AG04450 (cell line): Measurements from ENCODE around the gene TMEM131L. TPM values are rescaled to one million over a fixed set of nuclear protein-coding genes. Genes with fewer than 3 reads are reported as not detected.

Source experiments
- CTCF ChIA-PET: fragments of 300-600, 350-600 bp; formaldehyde crosslinking; extraction: SDS; loops from one replicate; lab custom pipeline; 2022; ENCODE audit warnings: antibody characterized with exemption, inconsistent platforms; lab: Charles Lee
- POLR2A ChIA-PET: fragments of 350-600 bp; formaldehyde crosslinking; extraction: SDS; loops from one replicate; lab custom pipeline; 2021; ENCODE audit warnings: antibody characterized with exemption, inconsistent platforms; lab: Yijun Ruan, JAX
- DNase-seq: peaks from one replicate; pipeline ENCODE4 v3.0.0-alpha.2; 2011; ENCODE audit warnings: low read depth, low spot score
- H3K27ac ChIP-seq: one replicate; pipeline ENCODE4 v1.5.1; 2012; ENCODE audit warnings: low read depth, low read length, control low read depth
- H3K27me3 ChIP-seq: one replicate; pipeline ENCODE4 v1.6.0; 2012; ENCODE audit warnings: low read length; ENCODE audit not compliant: control insufficient read depth, insufficient read depth
- H3K4me3 ChIP-seq: 2 replicates; pipeline ENCODE4 v1.5.1; 2011; ENCODE audit warnings: mild to moderate bottlenecking, low read depth, low read length, control low read depth
- H3K9me3 ChIP-seq: 2 replicates; pipeline ENCODE4 v1.5.1; 2012; ENCODE audit warnings: low read length; ENCODE audit not compliant: control insufficient read depth, insufficient read depth
- polyA plus RNA-seq: library from polyadenylated mRNA; depleted of rRNA; stranded (reverse); fragments of >200 nt; gene quantifications from 2 replicates; pipeline ENCODE4 v1.2.3, GENCODE V29; 2011
- TF ChIP-seq, protein P1 (sequence below): IDR thresholded peaks from 2 replicates; pipeline ENCODE4 v1.5.1; 2011; ENCODE audit warnings: low read depth, low read length, control low read depth, inconsistent platforms

The TMEM131L gene
- polyA plus RNA-seq, 1 experiment = 15.5 TPM

DNA sequence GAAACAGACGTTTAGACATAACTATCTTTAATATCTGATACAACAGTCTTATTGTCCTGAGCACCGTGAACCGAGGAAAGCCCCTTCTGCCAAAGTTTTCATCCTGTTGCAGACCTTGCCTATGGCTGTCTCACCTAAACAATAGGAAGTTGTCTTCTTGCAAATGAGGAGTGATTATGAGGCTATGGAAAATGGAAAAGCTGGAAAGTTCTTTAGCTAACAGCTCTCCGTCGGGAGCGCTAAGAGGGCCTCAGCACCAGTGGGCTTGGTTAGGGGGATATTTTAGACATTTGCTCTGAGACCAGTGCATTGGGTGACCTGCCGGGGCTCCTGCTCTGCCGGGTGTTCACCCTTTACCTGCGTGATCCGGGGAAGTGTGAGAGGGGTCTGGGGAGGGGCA lies 28.4 kb downstream of the TMEM131L start:
- no peaks in the 10 kb centered on the region for H3K27me3 ChIP-seq
- TF ChIP-seq, protein P1, sequence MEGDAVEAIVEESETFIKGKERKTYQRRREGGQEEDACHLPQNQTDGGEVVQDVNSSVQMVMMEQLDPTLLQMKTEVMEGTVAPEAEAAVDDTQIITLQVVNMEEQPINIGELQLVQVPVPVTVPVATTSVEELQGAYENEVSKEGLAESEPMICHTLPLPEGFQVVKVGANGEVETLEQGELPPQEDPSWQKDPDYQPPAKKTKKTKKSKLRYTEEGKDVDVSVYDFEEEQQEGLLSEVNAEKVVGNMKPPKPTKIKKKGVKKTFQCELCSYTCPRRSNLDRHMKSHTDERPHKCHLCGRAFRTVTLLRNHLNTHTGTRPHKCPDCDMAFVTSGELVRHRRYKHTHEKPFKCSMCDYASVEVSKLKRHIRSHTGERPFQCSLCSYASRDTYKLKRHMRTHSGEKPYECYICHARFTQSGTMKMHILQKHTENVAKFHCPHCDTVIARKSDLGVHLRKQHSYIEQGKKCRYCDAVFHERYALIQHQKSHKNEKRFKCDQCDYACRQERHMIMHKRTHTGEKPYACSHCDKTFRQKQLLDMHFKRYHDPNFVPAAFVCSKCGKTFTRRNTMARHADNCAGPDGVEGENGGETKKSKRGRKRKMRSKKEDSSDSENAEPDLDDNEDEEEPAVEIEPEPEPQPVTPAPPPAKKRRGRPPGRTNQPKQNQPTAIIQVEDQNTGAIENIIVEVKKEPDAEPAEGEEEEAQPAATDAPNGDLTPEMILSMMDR = no peak
- H3K27ac ChIP-seq = no peak overlapping the region
- no peak for DNase-seq
- ChIA-PET CTCF (no interaction called here), POLR2A (no interaction called here)
- no peaks in the 10 kb centered on the region for H3K9me3 ChIP-seq
- no peak overlapping the region for H3K4me3 ChIP-seq

- no peaks in the 10 kb centered on the region for H3K27me3 ChIP-seq
- ChIA-PET POLR2A (no interaction called here), CTCF (no interaction called here)
- no peak overlapping the region for H3K4me3 ChIP-seq
- H3K27ac ChIP-seq = no peak overlapping the region
- no peaks in the 10 kb centered on the region for H3K9me3 ChIP-seq
- DNase-seq = no peak
- TF ChIP-seq, protein P1 = no peak
Measured at GRCh38 chr4:153495480-153496193, 29.5 kb downstream of the TMEM131L start.

GRCh38 chr4:153497091-153497531 lies 31.0 kb downstream of the TMEM131L start:
- no peaks in the 10 kb centered on the region for H3K27me3 ChIP-seq
- ChIA-PET CTCF (interaction anchor here (1.1 to 1.2 kb wide), 2 partner anchors 10 to 14 kb away, joined by 4 to 13 read pairs; no protein-coding TSS in a partner anchor), POLR2A (no interaction called here)
- TF ChIP-seq, protein P1 = no peak
- no peak for DNase-seq
- no peak overlapping the region for H3K4me3 ChIP-seq
- H3K9me3 ChIP-seq = no peaks in the 10 kb centered on the region
- peak overlapping the region; percentile 33 for H3K27ac ChIP-seq

DNA sequence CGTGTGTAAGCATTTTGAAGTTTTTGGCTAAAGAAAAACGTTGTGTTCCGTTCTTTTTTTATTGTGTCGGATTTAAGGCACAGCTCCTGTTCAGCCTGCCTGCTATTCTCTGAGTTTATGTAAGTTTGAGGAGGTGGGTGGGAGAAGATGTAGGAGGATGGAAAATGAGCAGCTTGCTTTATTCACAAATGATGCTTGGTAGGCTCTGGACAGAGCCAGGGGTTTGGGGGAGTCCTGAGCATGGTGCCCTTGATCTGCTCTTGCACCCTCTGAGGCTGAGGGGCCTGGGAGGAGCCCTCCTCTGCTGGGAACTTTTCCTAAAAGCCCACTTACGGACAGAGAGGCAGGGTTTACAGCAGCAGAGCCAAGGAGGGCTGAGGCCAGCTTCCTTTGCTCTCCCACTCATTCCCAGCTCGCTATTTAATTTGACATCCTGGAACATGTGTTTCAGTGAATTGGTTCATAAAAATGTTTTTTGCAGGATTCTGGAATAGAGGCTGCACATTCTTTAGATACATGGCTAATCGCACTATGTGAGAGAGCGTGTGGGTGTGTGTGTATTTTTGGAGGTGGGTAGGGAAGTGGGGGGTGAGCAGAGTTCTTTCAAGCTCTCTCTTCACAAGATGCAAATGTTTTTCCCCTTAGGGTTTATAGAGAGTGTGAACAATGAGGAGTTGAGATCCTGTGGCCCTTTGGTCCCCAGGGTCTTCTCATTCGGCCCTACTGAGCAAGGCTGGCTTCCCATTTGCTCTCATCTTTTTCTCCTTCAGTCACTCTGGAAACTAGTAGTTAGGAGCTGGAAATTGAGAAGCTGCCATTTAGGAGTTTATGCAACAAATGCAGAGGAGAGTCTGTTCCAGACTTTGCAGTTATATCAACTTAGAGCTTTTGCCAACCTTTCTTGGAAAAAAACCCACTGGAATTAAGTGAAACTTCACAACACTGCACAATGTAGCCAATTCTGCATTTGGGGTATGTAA lies 32.1 kb downstream of the TMEM131L start:
- Histone ChIP-seq H3K27me3 (no peaks in the 10 kb centered on the region), H3K27ac (peak overlapping the region; percentile 84), H3K9me3 (no peaks in the 10 kb centered on the region), H3K4me3 (peak overlapping the region; percentile 25)
- TF ChIP-seq, protein P1 = no peak
- peak; percentile 66 for DNase-seq
- ChIA-PET POLR2A (interaction anchor here (0.7 to 1.5 kb wide), 8 partner anchors 9 to 66 kb away, joined by 3 to 11 read pairs (median 4); partner anchors contain the start of gene TMEM131L), CTCF (interaction anchor here (0.9 to 1.4 kb wide), 5 partner anchors 11 to 76 kb away, joined by 3 to 13 read pairs (median 4); no protein-coding TSS in a partner anchor)
